IMR-90 (cell line): ENCODE results near the gene MGAT4A. TPM values are rescaled to one million over a fixed set of nuclear protein-coding genes. Genes with fewer than 3 reads are reported as not detected.

Source experiments
- ATAC-seq: fragments of 200-7000 bp; cut with Tn5 transposase; 2 replicates; pipeline ENCODE4 v1.9.1; 2020; ENCODE audit warnings: low read depth, mild to moderate bottlenecking, moderate library complexity
- BruUV-seq: library from RNA; stranded (reverse); fragments of 400-500 nt; replicated peaks from 2 replicates; lab custom pipeline; 2021; lab: Mats Ljungman, UMichigan
- CTCF ChIA-PET: fragments of 300-600 bp; formaldehyde crosslinking; extraction: SDS; loops from one replicate; lab custom pipeline; 2021; ENCODE audit warnings: antibody characterized with exemption; lab: Yijun Ruan, JAX
- POLR2A ChIA-PET: fragments of 300-600 bp; sonication (Branson Sonifier 250); formaldehyde crosslinking; loops from one replicate; lab custom pipeline; 2022; ENCODE audit warnings: antibody characterized with exemption; ENCODE audit not compliant: unreplicated experiment; lab: Charles Lee
- DNase-seq: peaks from one replicate; pipeline ENCODE4 v3.0.0; 2013
- H2AFZ ChIP-seq: replicated peaks from 2 replicates; pipeline ENCODE3; 2013; ENCODE audit warnings: low read length, mild to moderate bottlenecking; ENCODE audit not compliant: poor library complexity
- H2AK5ac ChIP-seq: 2 replicates; pipeline ENCODE4 v1.6.1; 2013; ENCODE audit warnings: low read depth, low read length, inconsistent platforms
- H2AK9ac ChIP-seq: replicated peaks from 2 replicates; pipeline ENCODE3; 2013; ENCODE audit warnings: mild to moderate bottlenecking, low read depth, low read length, moderate library complexity; ENCODE audit not compliant: poor library complexity
- H2BK120ac ChIP-seq: 2 replicates; pipeline ENCODE4 v1.6.1; 2013; ENCODE audit warnings: low read depth, low read length, inconsistent platforms
- H2BK15ac ChIP-seq: 3 replicates; pipeline ENCODE4 v1.6.1; 2013; ENCODE audit warnings: low read depth, low read length, inconsistent platforms
- H2BK20ac ChIP-seq: 2 replicates; pipeline ENCODE4 v1.6.1; 2013; ENCODE audit warnings: low read depth, mild to moderate bottlenecking, inconsistent platforms, low read length, moderate library complexity
- H2BK5ac ChIP-seq: 2 replicates; pipeline ENCODE4 v1.6.1; 2013; ENCODE audit warnings: mild to moderate bottlenecking, low read depth, low read length, inconsistent platforms; ENCODE audit not compliant: poor library complexity, severe bottlenecking
- H3K14ac ChIP-seq: replicated peaks from 2 replicates; pipeline ENCODE4 v1.6.1; 2013; ENCODE audit warnings: low read depth, low read length, inconsistent platforms
- H3K18ac ChIP-seq: 2 replicates; pipeline ENCODE4 v1.6.1; 2013; ENCODE audit warnings: low read depth, low read length, control low read depth
- H3K23ac ChIP-seq: 2 replicates; pipeline ENCODE4 v1.6.1; 2013; ENCODE audit warnings: low read depth, low read length, inconsistent platforms
- H3K27ac ChIP-seq: 2 replicates; pipeline ENCODE4 v1.5.1; 2013; ENCODE audit warnings: mild to moderate bottlenecking, control low read depth, low read length; ENCODE audit not compliant: insufficient read depth
- H3K27me3 ChIP-seq: 2 replicates; pipeline ENCODE4 v1.6.1; 2013; ENCODE audit warnings: low read length; ENCODE audit not compliant: control insufficient read depth, insufficient read depth
- H3K36me3 ChIP-seq: 2 replicates; pipeline ENCODE4 v1.6.1; 2013; ENCODE audit warnings: low read length, mixed read lengths; ENCODE audit not compliant: control insufficient read depth, insufficient read depth
- H3K4ac ChIP-seq: 2 replicates; pipeline ENCODE4 v1.6.1; 2013; ENCODE audit warnings: low read depth, low read length, inconsistent platforms
- H3K4me1 ChIP-seq: 2 replicates; pipeline ENCODE4 v1.6.1; 2013; ENCODE audit warnings: low read length, mixed read lengths; ENCODE audit not compliant: control insufficient read depth, insufficient read depth
- H3K4me2 ChIP-seq: 2 replicates; pipeline ENCODE4 v1.6.1; 2013; ENCODE audit warnings: low read depth, mild to moderate bottlenecking, control low read depth, low read length, moderate library complexity
- H3K4me3 ChIP-seq: 2 replicates; pipeline ENCODE4 v1.5.1; 2013; ENCODE audit warnings: low read depth, mild to moderate bottlenecking, control low read depth, low read length, moderate library complexity; ENCODE audit not compliant: insufficient read depth
- H3K56ac ChIP-seq: 2 replicates; pipeline ENCODE4 v1.6.1; 2013; ENCODE audit warnings: low read length, inconsistent platforms; ENCODE audit not compliant: insufficient read depth; ENCODE audit errors: extremely low read depth
- H3K79me1 ChIP-seq, 2 experiments: 2 replicates each; pipeline ENCODE4 v1.6.1; 2013; ENCODE audit warnings: low read length in 2 of 2, inconsistent platforms in 1 of 2, low read depth in 1 of 2
- H3K9ac ChIP-seq: 2 replicates; pipeline ENCODE4 v1.6.1; 2013; ENCODE audit warnings: low read depth, low read length, control low read depth
- H3K9me1 ChIP-seq: 2 replicates; pipeline ENCODE4 v1.6.1; 2013; ENCODE audit warnings: low read length, inconsistent platforms; ENCODE audit not compliant: insufficient read depth
- H3K9me3 ChIP-seq: 2 replicates; pipeline ENCODE4 v1.6.1; 2013; ENCODE audit warnings: low read length; ENCODE audit not compliant: control insufficient read depth, insufficient read depth
- H4K20me1 ChIP-seq: 2 replicates; pipeline ENCODE4 v1.6.1; 2013; ENCODE audit warnings: low read length, inconsistent platforms; ENCODE audit not compliant: insufficient read depth
- H4K5ac ChIP-seq: 2 replicates; pipeline ENCODE4 v1.6.1; 2013; ENCODE audit warnings: mild to moderate bottlenecking, low read depth, low read length, control low read depth
- H4K8ac ChIP-seq, 2 experiments: 2 replicates each; pipeline ENCODE4 v1.6.1; 2013; ENCODE audit warnings: low read depth in 2 of 2, low read length in 2 of 2, control low read depth in 1 of 2, inconsistent platforms in 1 of 2
- H4K91ac ChIP-seq: 2 replicates; pipeline ENCODE4 v1.6.1; 2013; ENCODE audit warnings: low read depth, low read length, inconsistent platforms; ENCODE audit not compliant: insufficient read depth
- MAFK ChIP-seq: IDR thresholded peaks from 2 replicates; pipeline ENCODE4 v1.6.1; 2012; ENCODE audit warnings: low read depth, low read length, improper control_type of control experiment
- RAD21 ChIP-seq: IDR thresholded peaks from 2 replicates; pipeline ENCODE4 v1.6.1; 2012; ENCODE audit warnings: low read length, improper control_type of control experiment
- RFX5 ChIP-seq: IDR thresholded peaks from 2 replicates; pipeline ENCODE4 v1.8.0; 2012; ENCODE audit warnings: low read depth, mild to moderate bottlenecking, low read length, moderate library complexity
- WGBS, 2 experiments: methylation state at CpG; one replicate each; pipeline versions ENCODE4 v1.1.5 to v1.1.7; 2013; ENCODE audit warnings: missing lambda C conversion rate in 2 of 2; ENCODE audit not compliant: insufficient read length in 1 of 2; ENCODE audit errors: extremely low coverage in 2 of 2; 5-methylcytosine and 5-hydroxymethylcytosine counted together
- dilution Hi-C: fragments of 300-500 bp; cut with HindIII; formaldehyde crosslinking; loops from one replicate; pipeline ENCODE4 v1.14.3; 2018; ENCODE audit warnings: low sequenced_read_pairs; ENCODE audit not compliant: unreplicated experiment
- in situ Hi-C: fragments of 300-500 bp; cut with MboI; formaldehyde crosslinking; loops from 3 replicates; pipeline ENCODE4 v1.14.3; 2019; ENCODE audit warnings: low sequenced_read_pairs, inconsistent platforms, mixed read lengths
- intact Hi-C: fragments of 100-400 bp; cut with micrococcal nuclease; formaldehyde crosslinking; loops from 2 replicates; pipeline ENCODE4 v1.10.0; 2022
- polyA plus RNA-seq, 3 experiments: library from polyadenylated mRNA; depleted of rRNA; stranded (reverse); fragments of >200 nt; gene quantifications; 2 replicates each; pipeline ENCODE4 v1.2.3, GENCODE V29; 2012; ENCODE audit warnings: low replicate concordance in 1 of 3
- total RNA-seq: library from RNA; depleted of rRNA; stranded (reverse); fragments of >200 nt; gene quantifications from 2 replicates; pipeline ENCODE4 v1.2.3, GENCODE V29; 2012

The MGAT4A gene
- total and polyA plus RNA-seq, 2 of the 4 experiments (the other 2 are of a cell fraction): under 0.01 TPM; not detected in 1

DNA sequence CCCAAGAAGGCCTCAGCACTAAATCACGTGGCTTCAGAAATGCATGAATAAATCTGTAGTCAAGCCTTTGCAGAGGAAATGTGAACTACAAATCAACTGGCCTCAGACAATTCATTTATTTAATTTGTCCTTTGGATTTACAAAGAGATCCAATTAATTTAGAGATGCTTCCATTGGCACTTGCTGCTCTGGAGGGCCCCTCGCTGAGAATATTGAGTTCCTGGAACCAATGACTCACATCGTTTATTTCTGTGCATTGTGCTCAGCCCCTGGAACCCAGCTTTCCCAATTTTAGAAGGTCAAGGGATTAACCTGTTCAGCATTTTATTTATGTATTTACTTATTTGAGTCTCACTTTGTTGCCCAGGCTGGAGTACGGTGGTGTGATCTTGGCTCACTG is 47.2 kb upstream of the MGAT4A start:
- no peak for TF ChIP-seq MAFK
- TF ChIP-seq RAD21: no peak
- no peak for TF ChIP-seq RFX5
- CTCF ChIA-PET: no interaction called here

More for the DNA sequence above, 47.2 kb upstream of the MGAT4A start:
- no peaks in the 10 kb centered on the region for H3K9me3 ChIP-seq
- H2AK5ac ChIP-seq: no peak overlapping the region
- no peaks in the 10 kb centered on the region for H4K20me1 ChIP-seq
- no peak overlapping the region for H3K9ac ChIP-seq
- no peak overlapping the region for H3K18ac ChIP-seq
- no peaks in the 10 kb centered on the region for H3K9me1 ChIP-seq
- H2BK120ac ChIP-seq: no peak overlapping the region
- no peak overlapping the region for H3K4me2 ChIP-seq
- no peaks in the 10 kb centered on the region for H3K4me1 ChIP-seq
- H4K91ac ChIP-seq: no peak overlapping the region
- no TSS peak for BruUV-seq
- H3K14ac ChIP-seq: no peak overlapping the region
- dilution Hi-C loops (no loop called here), intact Hi-C loops (no loop called here), in situ Hi-C loops (no loop called here)
- H2AK9ac ChIP-seq: no peak overlapping the region
- H3K56ac ChIP-seq: no peak overlapping the region
- H2BK5ac ChIP-seq: no peak overlapping the region
- no peak overlapping the region for H3K27ac ChIP-seq
- H3K36me3 ChIP-seq: no peaks in the 10 kb centered on the region
- H4K5ac ChIP-seq: no peak overlapping the region
- no peak overlapping the region for H2BK15ac ChIP-seq
- ATAC-seq (no peak), DNase-seq (no peak)
- no peak overlapping the region for H2BK20ac ChIP-seq
- H3K4me3 ChIP-seq: no peak overlapping the region
- H3K79me1 ChIP-seq: no peaks in the 10 kb centered on the region
- no peak overlapping the region for H4K8ac ChIP-seq
- no peak overlapping the region for H3K4ac ChIP-seq
- no peak overlapping the region for H2AFZ ChIP-seq
- POLR2A ChIA-PET: no interaction called here
- no CpG with 5 or more reads among the region's 4 CpGs for WGBS, 2 experiments
- no peak overlapping the region for H3K23ac ChIP-seq
- H3K27me3 ChIP-seq: peaks cover 9% of the 10 kb centered on the region; the same call in 1 of the 2 replicates
